ENCODE data around the gene STAT3.

DNA sequence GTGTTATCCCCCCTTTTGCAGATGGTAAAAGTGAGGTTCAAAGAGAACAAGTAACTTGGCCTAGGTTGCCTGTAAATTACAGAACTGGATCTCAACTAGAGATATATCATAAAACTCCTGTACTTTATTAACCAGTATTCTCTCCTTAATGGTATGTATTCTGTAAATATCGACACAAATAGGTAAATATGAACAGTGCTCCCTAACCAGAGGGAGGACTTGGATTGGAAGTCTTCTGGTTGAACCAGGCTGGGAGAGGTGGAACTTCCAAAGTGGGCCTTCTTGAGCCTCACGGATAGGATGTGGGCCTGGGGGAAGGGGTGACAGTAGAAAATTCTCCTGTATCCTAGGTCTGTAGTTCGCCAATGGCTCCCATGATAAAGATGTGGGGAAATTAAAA, 92.2 kb downstream of the STAT3 start:
- TF ChIP-seq CTCF (IDR thresholded peaks at IDR 0.05; ENCODE audit: low read depth, low read length) = no peak
- no peak for TF ChIP-seq MAX (IDR thresholded peaks at IDR 0.05; ENCODE audit: low read depth, low read length)
- no peak for TF ChIP-seq POLR2A (IDR thresholded peaks at IDR 0.05; ENCODE audit: extremely low read depth, insufficient read length)
